Stimulated activated CD4-positive, alpha-beta T cell treated with anti-CD3 and anti-CD28 coated beads, Interleukin-4, amount 100 ng/mL, for 24 hours (primary cell): Measurements from ENCODE around the gene LIMA1.
"Not testable (repeated sequence)": the region's sequence is repeated elsewhere in the genome, so short reads cannot be mapped to it uniquely, and the experiment has no call there.

ENCODE experiments used
- DNase-seq: peaks from one replicate; pipeline ENCODE4 v3.0.0-alpha.2; 2020

LIMA1 gene

GRCh38 chr12:50184261-50184660, 99.1 kb downstream of the LIMA1 start:
- no peak for DNase-seq

GRCh38 chr12:50182461-50182860, 100.9 kb downstream of the LIMA1 start:
- no peak for DNase-seq

GRCh38 chr12:50181691-50182090, 101.6 kb downstream of the LIMA1 start:
- no peak for DNase-seq

- DNase-seq, result no peak
Measured at GRCh38 chr12:50175716-50176026, 107.6 kb downstream of the LIMA1 start.

GRCh38 chr12:50174971-50175715, 108.2 kb downstream of the LIMA1 start:
- peak; percentile 20 for DNase-seq

GRCh38 chr12:50167049-50167828, 116.1 kb downstream of the LIMA1 start, which contains the start of gene CERS5:
TSS of gene CERS5 (minus strand) at chr12:50167369. CDS start at chr12:50167297, 72 bp downstream.
- peak; percentile 97 for DNase-seq

GRCh38 chr12:50166799-50167048, 116.6 kb downstream of the LIMA1 start:
- DNase-seq, result peak; percentile 61

GRCh38 chr12:50164963-50165362, 118.4 kb downstream of the LIMA1 start:
- DNase-seq, result no peak

- DNase-seq, result no peak
Measured at GRCh38 chr12:50162230-50162629, 121.1 kb downstream of the LIMA1 start.

- DNase-seq, result no peak
Measured at GRCh38 chr12:50160643-50161042, 122.7 kb downstream of the LIMA1 start.

- no peak for DNase-seq
Measured at GRCh38 chr12:50157259-50157658, 126.1 kb downstream of the LIMA1 start.

GRCh38 chr12:50156641-50157040, 126.7 kb downstream of the LIMA1 start:
- no peak for DNase-seq

- not testable (repeated sequence) for DNase-seq
Measured at GRCh38 chr12:50154947-50155346, 128.4 kb downstream of the LIMA1 start.

- no peak for DNase-seq
Measured at GRCh38 chr12:50151047-50151687, 132.2 kb downstream of the LIMA1 start.

- no peak for DNase-seq
Measured at GRCh38 chr12:50149311-50149710, 134.0 kb downstream of the LIMA1 start.

GRCh38 chr12:50148011-50148410, 135.3 kb downstream of the LIMA1 start:
- DNase-seq, result not testable (repeated sequence)

GRCh38 chr12:50147281-50147680, 136.0 kb downstream of the LIMA1 start:
- DNase-seq, result no peak

GRCh38 chr12:50145439-50145838, 137.9 kb downstream of the LIMA1 start:
- DNase-seq, result no peak

GRCh38 chr12:50142993-50143392, 140.3 kb downstream of the LIMA1 start:
- DNase-seq, result no peak

GRCh38 chr12:50132505-50133135, 150.7 kb downstream of the LIMA1 start:
- no peak for DNase-seq

- no peak for DNase-seq
Measured at GRCh38 chr12:50129290-50129689, 154.0 kb downstream of the LIMA1 start.

GRCh38 chr12:50127546-50127945, 155.8 kb downstream of the LIMA1 start:
- DNase-seq, result no peak
